GM19467 (cell line): ENCODE results near the gene TRAF7.

Experiments
- ATAC-seq: cut with Tn5 transposase; IDR thresholded peaks from one replicate; pipeline ENCODE4 v1.9.1; 2021; ENCODE audit warnings: mild to moderate bottlenecking, moderate library complexity; ENCODE audit not compliant: unreplicated experiment

Gene TRAF7

GRCh38 chr16:2147378-2147777 lies 8.2 kb upstream of the TRAF7 start:
- ATAC-seq: no peak

- no peak for ATAC-seq
These were observed 7.5 kb upstream of the TRAF7 start, which contains the start of gene RAB26 for GRCh38 chr16:2147981-2148671. TSS of gene RAB26 (plus strand) at chr16:2148625. CDS start at chr16:2148784, 159 bp downstream.

DNA sequence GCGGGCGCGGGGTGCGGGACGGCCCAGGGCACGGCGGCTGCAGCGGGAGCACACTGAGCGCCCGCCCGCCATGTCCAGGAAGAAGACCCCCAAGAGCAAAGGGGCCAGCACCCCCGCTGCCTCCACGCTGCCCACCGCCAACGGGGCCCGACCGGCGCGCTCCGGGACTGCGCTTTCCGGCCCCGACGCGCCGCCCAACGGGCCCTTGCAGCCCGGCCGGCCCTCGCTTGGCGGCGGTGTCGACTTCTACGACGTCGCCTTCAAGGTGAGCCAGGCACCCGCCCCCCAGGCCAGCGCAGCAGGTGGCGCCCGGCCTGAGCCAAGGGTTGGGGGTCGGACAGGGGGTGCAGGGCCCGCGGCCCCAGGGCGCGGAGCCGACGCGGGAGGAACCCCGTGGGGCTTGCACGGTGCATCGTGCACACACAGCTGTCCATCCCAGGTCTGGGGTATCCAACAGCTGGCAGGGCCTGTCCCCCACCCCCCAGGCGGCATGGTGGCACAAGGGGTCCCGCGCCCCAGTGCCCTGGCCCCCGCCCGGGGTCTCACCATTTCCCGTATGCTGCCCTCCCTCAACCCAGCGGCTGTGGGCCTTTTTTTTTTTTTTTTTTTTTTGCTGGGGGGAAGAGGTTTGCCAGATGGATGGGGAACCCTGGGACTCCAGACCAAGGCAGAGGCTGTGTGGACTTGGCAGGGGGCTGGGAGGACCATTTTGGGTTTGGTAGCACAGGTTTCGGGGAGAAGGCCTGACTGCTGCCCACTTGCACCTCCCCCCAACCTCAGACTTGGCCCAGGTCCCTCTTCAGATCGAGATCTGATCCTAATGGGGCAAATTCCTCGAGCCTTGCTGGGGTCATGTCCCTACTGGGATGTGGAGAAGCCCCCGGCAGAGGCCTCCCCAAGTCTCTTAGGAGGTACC lies 6.6 kb upstream of the TRAF7 start:
- ATAC-seq: no peak

GRCh38 chr16:2149630-2150417 lies 5.8 kb upstream of the TRAF7 start:
- ATAC-seq: no peak

- no peak for ATAC-seq
These were observed 5.0 kb upstream of the TRAF7 start for GRCh38 chr16:2150418-2151187.

- no peak for ATAC-seq
These were observed 4.1 kb upstream of the TRAF7 start for GRCh38 chr16:2151188-2152091.

GRCh38 chr16:2152695-2153506 lies 2.7 kb upstream of the TRAF7 start:
- no peak for ATAC-seq

DNA sequence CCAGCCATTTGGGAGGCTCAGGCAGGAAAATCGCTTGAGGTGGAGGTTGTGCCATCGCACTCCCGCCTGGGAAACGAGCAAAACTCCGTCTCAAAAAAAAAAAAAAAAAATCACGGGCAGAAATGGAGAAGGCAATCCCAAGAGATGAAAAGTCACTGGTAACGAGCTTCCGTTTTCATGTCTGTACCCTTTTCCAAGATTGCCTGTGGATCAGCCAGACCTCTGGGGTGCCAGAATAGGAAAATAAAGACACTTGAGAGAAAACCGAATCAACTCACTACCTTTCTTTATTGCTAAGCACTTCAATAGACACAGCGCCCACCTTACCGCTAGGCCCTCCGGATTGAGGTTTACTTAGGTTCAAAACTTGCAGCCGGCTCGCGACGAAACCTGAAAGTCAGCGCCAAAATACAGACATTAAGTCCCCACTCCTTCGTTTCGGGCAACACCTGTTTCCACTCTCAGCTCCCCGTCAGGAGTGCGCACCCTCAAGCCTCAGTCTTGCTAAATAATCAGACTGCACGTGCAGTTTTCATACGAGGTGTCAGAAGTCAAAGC lies 970 bp upstream of the TRAF7 start:
- no peak for ATAC-seq

DNA sequence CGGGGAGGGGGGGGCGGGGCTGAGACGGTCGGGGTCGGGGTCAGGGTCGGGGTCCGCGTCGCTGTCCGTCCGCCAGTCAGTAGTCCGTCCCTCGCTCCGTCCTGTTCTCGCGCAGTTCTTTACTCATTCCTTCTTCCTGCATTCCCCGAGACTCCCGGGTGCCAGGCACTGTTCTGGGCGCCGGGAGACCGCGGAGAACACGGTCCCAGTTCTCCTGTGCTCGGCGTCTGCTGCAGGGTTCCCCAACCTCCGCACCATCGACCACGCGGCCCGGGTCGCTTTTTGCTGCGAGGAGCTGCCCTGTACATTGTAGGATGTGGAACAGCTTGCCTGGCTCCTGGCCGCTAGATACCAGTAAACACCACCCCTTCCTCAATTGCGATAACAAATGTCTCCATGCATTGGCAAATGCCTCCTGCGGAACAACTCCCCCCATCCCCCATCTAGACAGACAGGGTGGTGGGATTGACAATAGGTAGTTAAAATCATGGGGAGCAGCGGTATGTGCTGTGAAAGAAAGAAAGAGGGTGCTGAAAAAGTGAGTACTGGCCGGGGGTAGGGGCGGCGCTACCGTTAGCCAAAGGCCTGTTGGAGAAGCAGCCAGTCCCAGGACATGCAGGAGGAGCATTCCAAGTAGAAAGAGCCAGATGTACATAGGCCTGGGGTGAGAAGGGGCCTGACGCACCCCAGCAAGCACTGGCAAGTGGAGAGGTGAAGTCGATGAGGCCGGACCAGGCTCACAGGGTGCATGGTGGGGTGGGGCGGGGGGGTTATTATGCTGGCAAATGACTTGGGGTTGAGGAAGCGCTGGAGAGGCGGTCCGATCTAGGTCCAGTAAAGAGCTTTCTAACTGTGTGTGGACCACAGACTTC lies 631 bp downstream of the TRAF7 start:
- no peak for ATAC-seq

DNA sequence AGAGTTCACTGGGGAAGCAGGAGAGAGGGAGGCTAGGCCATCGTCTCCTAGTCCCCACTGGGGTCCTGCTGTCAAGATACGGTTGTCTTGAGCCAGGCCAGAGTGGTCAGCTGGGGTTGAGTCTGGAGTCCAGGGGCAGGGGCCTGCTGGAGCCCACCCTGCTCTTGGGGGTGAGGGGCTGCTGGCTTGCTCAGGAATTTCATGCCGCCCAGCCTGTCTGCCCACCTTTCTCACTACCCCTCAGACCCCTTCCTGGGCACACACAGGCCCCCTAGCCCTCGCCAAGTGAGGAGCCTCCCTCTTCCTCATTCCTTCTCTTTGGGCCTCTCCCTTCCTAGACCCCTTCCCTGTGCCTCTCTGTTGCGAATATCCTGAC lies 1.3 kb downstream of the TRAF7 start:
- ATAC-seq: no peak

GRCh38 chr16:2157480-2158261 lies 2.1 kb downstream of the TRAF7 start:
- no peak for ATAC-seq

DNA sequence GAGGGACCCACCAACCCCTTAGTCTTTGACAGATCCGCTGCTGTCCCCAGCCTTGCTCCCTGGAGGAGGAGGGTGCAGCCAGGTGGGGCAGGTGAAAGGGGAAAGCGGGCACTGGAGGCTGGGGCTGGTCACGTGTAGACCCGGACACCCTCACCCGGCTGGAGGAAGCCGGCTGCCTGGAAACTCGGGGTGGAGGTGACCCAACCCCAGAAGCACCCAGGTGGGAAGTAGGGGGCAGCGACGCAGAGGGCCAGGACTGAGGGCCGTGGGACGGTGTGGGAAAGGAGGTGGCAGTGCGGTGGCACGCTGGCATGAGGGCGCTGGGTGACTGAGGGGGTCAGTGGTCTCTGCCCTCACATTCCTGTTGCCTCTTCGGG lies 2.7 kb downstream of the TRAF7 start:
- no peak for ATAC-seq

GRCh38 chr16:2159175-2159838 lies 3.7 kb downstream of the TRAF7 start:
- ATAC-seq: no peak

GRCh38 chr16:2160915-2161551 lies 5.5 kb downstream of the TRAF7 start:
- no peak for ATAC-seq

- ATAC-seq: no peak
These were observed 6.3 kb downstream of the TRAF7 start for GRCh38 chr16:2161911-2162310.

GRCh38 chr16:2162676-2163118 lies 7.1 kb downstream of the TRAF7 start:
- no peak for ATAC-seq
